HUES64 (cell line): ENCODE data around the gene ERP27. TPM values are rescaled to one million over a fixed set of nuclear protein-coding genes. Genes with fewer than 3 reads are reported as not detected.

Experiments used
- H3K27ac ChIP-seq: 2 replicates; pipeline ENCODE4 v1.7.0; 2013; ENCODE audit warnings: low read depth, low read length, inconsistent platforms
- H3K27me3 ChIP-seq: 2 replicates; pipeline ENCODE4 v1.6.1; 2013; ENCODE audit warnings: mild to moderate bottlenecking, low read length; ENCODE audit not compliant: insufficient read depth
- H3K36me3 ChIP-seq: 2 replicates; pipeline ENCODE4 v1.6.1; 2013; ENCODE audit warnings: mild to moderate bottlenecking, low read length; ENCODE audit not compliant: insufficient read depth
- H3K4me1 ChIP-seq: 2 replicates; pipeline ENCODE4 v1.6.1; 2013; ENCODE audit warnings: mild to moderate bottlenecking, low read length, moderate library complexity; ENCODE audit not compliant: insufficient read depth
- H3K4me3 ChIP-seq: 2 replicates; pipeline ENCODE4 v1.5.1; 2013; ENCODE audit warnings: mild to moderate bottlenecking, low read length, moderate library complexity
- H3K9ac ChIP-seq: 2 replicates; pipeline ENCODE4 v1.6.1; 2013; ENCODE audit warnings: mild to moderate bottlenecking, low read depth, low read length
- H3K9me3 ChIP-seq: 2 replicates; pipeline ENCODE4 v1.6.1; 2013; ENCODE audit warnings: low read depth, low read length; ENCODE audit not compliant: insufficient read depth
- WGBS: fragments of 150-250, 120-280 bp; methylation state at CpG from one replicate; pipeline ENCODE4 v1.1.7; 2013; ENCODE audit warnings: missing lambda C conversion rate; 5-methylcytosine and 5-hydroxymethylcytosine counted together
- polyA plus RNA-seq, 2 experiments: library from polyadenylated mRNA; stranded (reverse); fragments of 50-300 nt; gene quantifications; one replicate each; pipeline ENCODE4 v1.2.3, GENCODE V29; 2013

ERP27 gene
- 0.15 TPM for polyA plus RNA-seq (2013, experiment 1 of 2)
- 0.25 TPM for polyA plus RNA-seq (2013, experiment 2 of 2)

- Histone ChIP-seq H3K4me1 (no peaks in the 10 kb centered on the region), H3K4me3 (no peak within 1 kb of the TSS), H3K36me3 (no peaks in the 10 kb centered on the region), H3K27me3 (no peaks in the 10 kb centered on the region), H3K27ac (no peak within 1 kb of the TSS), H3K9ac (no peak within 1 kb of the TSS), H3K9me3 (no peaks in the 10 kb centered on the region)
- WGBS: 90% methylated on average over 3 of the region's 3 CpGs
Observed at GRCh38 chr12:14938301-14938700, at the start of gene ERP27. ERP27 (minus strand) TSS chr12:14938537; CDS start chr12:14938508, 29 bp downstream.

GRCh38 chr12:14988035-14988434 is 49.7 kb upstream of the ERP27 start:
- Histone ChIP-seq H3K9ac (no peak overlapping the region), H3K27ac (no peak overlapping the region), H3K9me3 (no peaks in the 10 kb centered on the region), H3K27me3 (no peaks in the 10 kb centered on the region), H3K36me3 (no peaks in the 10 kb centered on the region), H3K4me1 (no peaks in the 10 kb centered on the region), H3K4me3 (no peak overlapping the region)
- 85% methylated on average over 3 of the region's 3 CpGs for WGBS

GRCh38 chr12:14986449-14986848 is 48.1 kb upstream of the ERP27 start:
- Histone ChIP-seq H3K4me1 (no peaks in the 10 kb centered on the region), H3K36me3 (no peaks in the 10 kb centered on the region), H3K27me3 (no peaks in the 10 kb centered on the region), H3K9me3 (no peaks in the 10 kb centered on the region), H3K27ac (no peak overlapping the region), H3K9ac (no peak overlapping the region), H3K4me3 (no peak overlapping the region)
- 93% methylated on average over 4 of the region's 4 CpGs for WGBS

GRCh38 chr12:14984766-14985285 is 46.5 kb upstream of the ERP27 start:
- Histone ChIP-seq H3K9ac (no peak overlapping the region), H3K36me3 (no peaks in the 10 kb centered on the region), H3K4me3 (no peak overlapping the region), H3K9me3 (no peaks in the 10 kb centered on the region), H3K27me3 (no peaks in the 10 kb centered on the region), H3K27ac (no peak overlapping the region), H3K4me1 (no peaks in the 10 kb centered on the region)
- 75% methylated on average over 1 of the region's 1 CpG for WGBS

- H3K36me3 ChIP-seq: no peaks in the 10 kb centered on the region
- no peak overlapping the region for H3K4me3 ChIP-seq
- H3K9me3 ChIP-seq: no peaks in the 10 kb centered on the region
- H3K9ac ChIP-seq: no peak overlapping the region
- no peaks in the 10 kb centered on the region for H3K27me3 ChIP-seq
- 88% methylated on average over 1 of the region's 1 CpG for WGBS
- H3K4me1 ChIP-seq: no peaks in the 10 kb centered on the region
- no peak overlapping the region for H3K27ac ChIP-seq
Observed at GRCh38 chr12:14984036-14984435, 45.7 kb upstream of the ERP27 start.

- Histone ChIP-seq H3K36me3 (no peaks in the 10 kb centered on the region), H3K27me3 (no peaks in the 10 kb centered on the region), H3K4me3 (no peak overlapping the region), H3K4me1 (no peaks in the 10 kb centered on the region), H3K9ac (no peak overlapping the region), H3K27ac (no peak overlapping the region), H3K9me3 (no peaks in the 10 kb centered on the region)
- WGBS: 92% methylated on average over 2 of the region's 2 CpGs
Observed at GRCh38 chr12:14982991-14983390, 44.7 kb upstream of the ERP27 start.

- no peaks in the 10 kb centered on the region for H3K27me3 ChIP-seq
- no peak overlapping the region for H3K4me3 ChIP-seq
- H3K9me3 ChIP-seq: no peaks in the 10 kb centered on the region
- H3K27ac ChIP-seq: no peak overlapping the region
- no peaks in the 10 kb centered on the region for H3K4me1 ChIP-seq
- no peaks in the 10 kb centered on the region for H3K36me3 ChIP-seq
- H3K9ac ChIP-seq: no peak overlapping the region
- 69% methylated on average over 1 of the region's 1 CpG for WGBS
Observed at GRCh38 chr12:14982562-14982961, 44.2 kb upstream of the ERP27 start.

- Histone ChIP-seq H3K9ac (no peak overlapping the region), H3K4me3 (no peak overlapping the region), H3K27ac (no peak overlapping the region), H3K27me3 (no peaks in the 10 kb centered on the region), H3K4me1 (no peaks in the 10 kb centered on the region), H3K36me3 (no peaks in the 10 kb centered on the region), H3K9me3 (no peaks in the 10 kb centered on the region)
- WGBS: 91% methylated on average over 2 of the region's 2 CpGs
Observed at GRCh38 chr12:14981049-14981448, 42.7 kb upstream of the ERP27 start.

- H3K9me3 ChIP-seq: no peaks in the 10 kb centered on the region
- H3K27ac ChIP-seq: no peak overlapping the region
- H3K27me3 ChIP-seq: no peaks in the 10 kb centered on the region
- no peak overlapping the region for H3K4me3 ChIP-seq
- H3K4me1 ChIP-seq: no peaks in the 10 kb centered on the region
- no peaks in the 10 kb centered on the region for H3K36me3 ChIP-seq
- H3K9ac ChIP-seq: no peak overlapping the region
Observed at GRCh38 chr12:14979468-14979867, 41.1 kb upstream of the ERP27 start.

- Histone ChIP-seq H3K9ac (no peak overlapping the region), H3K4me1 (no peaks in the 10 kb centered on the region), H3K36me3 (no peaks in the 10 kb centered on the region), H3K27ac (no peak overlapping the region), H3K4me3 (no peak overlapping the region), H3K9me3 (no peaks in the 10 kb centered on the region), H3K27me3 (no peaks in the 10 kb centered on the region)
- WGBS: 94% methylated on average over 2 of the region's 3 CpGs
Observed at GRCh38 chr12:14976658-14977057, 38.3 kb upstream of the ERP27 start.

- H3K27ac ChIP-seq: no peak overlapping the region
- H3K9me3 ChIP-seq: no peaks in the 10 kb centered on the region
- no peaks in the 10 kb centered on the region for H3K4me1 ChIP-seq
- H3K27me3 ChIP-seq: no peaks in the 10 kb centered on the region
- H3K4me3 ChIP-seq: no peak overlapping the region
- WGBS: 94% methylated on average over 3 of the region's 4 CpGs
- H3K9ac ChIP-seq: no peak overlapping the region
- no peaks in the 10 kb centered on the region for H3K36me3 ChIP-seq
Observed at GRCh38 chr12:14975457-14975856, 37.1 kb upstream of the ERP27 start.

- H3K27ac ChIP-seq: no peak overlapping the region
- no peaks in the 10 kb centered on the region for H3K36me3 ChIP-seq
- 92% methylated on average over 3 of the region's 3 CpGs for WGBS
- H3K9me3 ChIP-seq: no peaks in the 10 kb centered on the region
- no peaks in the 10 kb centered on the region for H3K27me3 ChIP-seq
- no peaks in the 10 kb centered on the region for H3K4me1 ChIP-seq
- no peak overlapping the region for H3K4me3 ChIP-seq
- no peak overlapping the region for H3K9ac ChIP-seq
Observed at GRCh38 chr12:14974633-14975032, 36.3 kb upstream of the ERP27 start.
